HG02884 (cell line): ENCODE data around the gene FNDC1.

Experiments
- ATAC-seq: cut with Tn5 transposase; IDR thresholded peaks from one replicate; pipeline ENCODE4 v1.9.1; 2021; ENCODE audit warnings: mild to moderate bottlenecking, moderate library complexity; ENCODE audit not compliant: unreplicated experiment

FNDC1 gene

GRCh38 chr6:159304641-159305040 lies 135.4 kb downstream of the FNDC1 start:
- ATAC-seq = no peak

DNA sequence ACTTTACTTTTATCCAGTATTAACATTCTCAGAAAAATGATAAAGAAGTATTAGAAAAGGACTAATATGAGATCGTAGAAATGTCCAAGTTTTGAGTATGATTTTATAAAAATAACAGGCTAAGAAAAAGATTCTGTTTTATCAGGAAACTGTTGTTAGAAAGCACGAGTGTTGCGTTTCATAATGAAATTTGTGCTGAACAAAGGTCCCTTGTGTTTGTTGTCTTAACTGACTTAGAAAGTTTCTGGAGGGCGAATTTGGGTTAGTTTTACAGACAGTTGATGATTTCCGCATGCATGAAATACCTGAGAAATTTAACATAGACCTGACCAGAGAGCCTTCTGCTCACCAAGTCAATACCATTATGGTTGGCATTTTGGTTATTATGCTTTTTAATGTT lies 136.0 kb downstream of the FNDC1 start:
- ATAC-seq = no peak

DNA sequence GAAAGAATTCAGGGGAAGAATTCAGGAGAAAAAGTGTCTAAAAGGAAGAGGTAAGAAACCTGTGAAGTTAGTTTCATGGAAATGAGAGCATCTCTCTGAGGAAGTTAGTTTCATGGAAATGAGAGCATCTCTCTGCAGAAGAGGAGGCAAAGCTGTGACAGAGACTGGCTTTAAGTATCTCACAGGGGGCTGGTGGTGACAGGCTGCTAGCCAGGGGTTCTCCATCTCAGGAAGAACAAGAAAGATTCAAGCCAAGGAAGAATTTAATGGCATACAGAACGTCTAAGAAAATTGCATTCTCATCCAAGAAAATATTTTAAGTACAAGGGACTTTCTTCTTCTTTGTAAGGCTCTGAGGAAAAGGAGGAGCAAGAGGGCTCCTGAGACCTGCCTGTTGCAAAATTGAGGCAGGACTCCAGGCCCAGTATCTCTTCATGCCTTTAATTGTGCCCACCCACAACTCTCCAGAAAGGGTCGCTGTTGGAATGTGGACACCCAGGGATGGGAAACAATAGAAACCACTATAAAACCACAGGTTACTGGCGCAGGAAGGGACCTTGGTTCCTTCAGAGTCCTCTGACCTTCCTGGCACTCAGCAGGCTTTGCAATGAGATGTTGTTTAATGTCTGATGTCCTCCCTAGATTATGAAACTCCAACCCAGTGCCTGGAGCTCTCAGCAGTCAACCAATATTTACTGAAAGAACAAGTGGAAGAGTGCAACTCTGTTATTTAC lies 136.8 kb downstream of the FNDC1 start:
- ATAC-seq = no peak

DNA sequence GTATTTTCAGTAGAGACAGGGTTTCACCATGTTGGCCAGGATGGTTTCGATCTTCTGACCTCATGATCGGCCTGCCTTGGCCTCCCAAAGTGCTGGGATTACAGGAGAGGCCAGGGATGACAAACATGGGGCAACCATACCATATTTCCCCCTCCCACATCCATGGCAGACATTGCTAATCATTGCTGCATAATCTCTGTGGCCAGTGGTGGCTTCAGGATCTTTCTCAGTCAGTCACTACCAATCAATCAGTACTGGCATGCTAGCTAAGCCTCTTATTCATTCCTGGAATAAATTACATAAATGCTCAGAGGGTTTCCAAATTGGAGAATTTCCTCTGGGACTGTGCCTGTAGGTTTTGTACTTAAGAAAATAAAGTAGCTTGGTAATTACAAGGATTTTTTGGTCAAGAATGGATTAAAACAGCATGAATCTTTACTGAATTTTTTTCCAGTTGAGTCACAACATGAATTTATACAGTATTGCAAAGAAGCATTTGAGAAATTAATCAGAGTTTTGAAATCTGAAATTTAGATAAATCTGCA lies 138.1 kb downstream of the FNDC1 start:
- ATAC-seq = no peak

GRCh38 chr6:159308198-159308597 lies 139.0 kb downstream of the FNDC1 start:
- no peak for ATAC-seq

DNA sequence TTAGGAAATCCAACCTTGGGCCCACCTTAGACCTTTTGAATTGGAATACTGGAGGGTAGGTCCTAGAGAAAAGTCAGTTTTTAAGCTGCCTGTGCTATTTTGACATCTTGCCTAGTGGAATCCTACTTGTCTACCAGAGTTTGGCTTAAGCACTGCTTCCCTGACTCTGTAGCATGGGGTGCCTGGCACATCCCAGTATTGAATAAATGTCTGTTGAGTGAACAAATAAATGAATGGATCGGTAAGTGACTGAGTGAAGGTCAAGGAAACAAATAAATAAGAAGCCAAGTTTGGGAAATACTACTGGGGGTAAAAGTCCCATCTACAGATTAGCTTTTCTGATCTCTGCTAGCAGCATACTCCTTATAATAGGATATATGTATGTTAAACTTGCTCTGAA lies 140.5 kb downstream of the FNDC1 start:
- no peak for ATAC-seq

GRCh38 chr6:159311618-159312017 lies 142.4 kb downstream of the FNDC1 start:
- no peak for ATAC-seq

DNA sequence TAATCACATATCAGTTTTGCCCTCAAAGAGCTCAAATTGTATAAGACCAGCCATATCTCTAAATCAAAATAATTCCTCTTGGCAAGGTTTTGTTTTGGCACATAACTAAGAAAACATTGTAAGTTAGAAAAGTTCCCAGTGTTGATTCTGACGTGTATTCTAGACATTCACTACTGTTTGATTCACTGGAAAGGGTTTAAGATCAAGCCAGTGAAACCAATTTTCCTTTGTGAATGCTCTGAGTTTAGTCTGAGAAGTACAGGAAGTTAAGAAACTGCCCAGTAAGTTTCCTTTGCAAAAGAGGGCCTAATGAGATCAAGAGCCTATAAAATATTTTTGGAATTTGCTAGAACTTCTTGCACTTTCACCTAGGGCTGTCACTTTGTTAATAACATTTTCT lies 143.0 kb downstream of the FNDC1 start:
- ATAC-seq = no peak

- no peak for ATAC-seq
Measured at GRCh38 chr6:159313018-159313417, 143.8 kb downstream of the FNDC1 start.

GRCh38 chr6:159315562-159315961 lies 146.4 kb downstream of the FNDC1 start:
- no peak for ATAC-seq

DNA sequence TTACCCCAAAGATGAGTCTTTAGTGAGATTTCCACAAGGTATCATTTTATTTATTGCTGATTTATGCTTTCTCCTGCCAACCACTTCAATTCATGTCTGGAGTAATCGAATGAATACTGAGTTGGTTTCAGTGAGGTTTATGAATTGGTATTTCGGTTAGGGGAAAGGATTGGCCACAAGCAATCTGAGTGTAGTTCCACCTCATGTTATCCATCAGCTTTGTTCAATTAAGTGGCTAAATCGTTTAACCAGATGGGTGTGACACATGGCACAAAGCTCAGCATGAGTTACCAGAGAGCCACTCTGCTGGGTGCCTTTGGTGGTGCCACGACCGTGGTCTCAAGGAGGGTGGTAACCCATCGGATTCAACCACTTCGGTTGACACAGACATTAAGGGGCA lies 148.2 kb downstream of the FNDC1 start:
- ATAC-seq = no peak

DNA sequence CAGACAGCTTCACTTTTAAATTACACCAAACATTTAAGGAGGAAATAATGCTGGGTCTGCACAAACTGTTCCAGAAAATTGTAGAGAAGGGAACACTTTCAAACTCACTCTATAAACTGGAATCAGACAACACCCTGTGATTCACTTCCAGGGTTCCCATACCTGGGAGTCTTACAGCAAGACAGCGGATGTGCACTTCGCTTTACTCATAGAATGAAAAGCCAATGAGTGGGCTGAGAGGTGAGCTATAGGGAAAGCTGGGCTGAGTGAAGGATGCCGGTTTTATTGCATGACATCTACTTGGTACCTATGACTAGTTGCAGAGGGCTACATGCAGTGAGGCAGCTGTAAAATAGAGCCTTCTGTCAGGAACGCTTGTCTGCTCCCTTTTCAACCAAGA lies 152.1 kb downstream of the FNDC1 start:
- ATAC-seq = no peak
